LNCaP clone FGC (cell line): Measurements from ENCODE around the gene LIPA.
A peak's percentile ranks its signal among the peaks of the same experiment; 100 is the strongest.
"Not testable (repeated sequence)": the region's sequence is repeated elsewhere in the genome, so short reads cannot be mapped to it uniquely, and the experiment has no call there.

Experiments
- DNase-seq: peaks from one replicate; pipeline ENCODE4 v3.0.0-alpha.2; 2011; ENCODE audit warnings: low read depth
- H3K4me3 ChIP-seq: 2 replicates; pipeline ENCODE4 v1.5.1; 2011; ENCODE audit warnings: mild to moderate bottlenecking, low read depth, low read length, control low read depth
- CTCF ChIP-seq: IDR thresholded peaks from 2 replicates; pipeline ENCODE4 v1.5.1; 2012; ENCODE audit warnings: mild to moderate bottlenecking; ENCODE audit not compliant: control insufficient read depth, insufficient read depth; ENCODE audit errors: extremely low read depth

LIPA gene

GRCh38 chr10:89252225-89252585 lies 630 bp upstream of the LIPA start:
- peak overlapping the region; percentile 85 for H3K4me3 ChIP-seq
- no peak for DNase-seq
- no peak for TF ChIP-seq CTCF

GRCh38 chr10:89250865-89251408 lies 638 bp downstream of the LIPA start:
- peak overlapping the region; percentile 85 for H3K4me3 ChIP-seq
- no peak for DNase-seq
- no peak for TF ChIP-seq CTCF

- TF ChIP-seq CTCF = no peak
- H3K4me3 ChIP-seq = no peak overlapping the region
- DNase-seq = no peak
These were observed 2.6 kb downstream of the LIPA start for GRCh38 chr10:89248990-89249389.

GRCh38 chr10:89247623-89248022 lies 4.0 kb downstream of the LIPA start:
- DNase-seq, H3K4me3 ChIP-seq: not testable (repeated sequence)

GRCh38 chr10:89245802-89246201 lies 5.8 kb downstream of the LIPA start:
- TF ChIP-seq CTCF = no peak
- no peak overlapping the region for H3K4me3 ChIP-seq
- DNase-seq = no peak

- DNase-seq = no peak
- no peak for TF ChIP-seq CTCF
- no peak overlapping the region for H3K4me3 ChIP-seq
These were observed 8.6 kb downstream of the LIPA start for GRCh38 chr10:89242840-89243568.

- no peak overlapping the region for H3K4me3 ChIP-seq
- no peak for DNase-seq
- no peak for TF ChIP-seq CTCF
These were observed 9.3 kb downstream of the LIPA start for GRCh38 chr10:89242345-89242684.
